GM23338 (cell line): ENCODE data around the gene TMEM135. TPM values are rescaled to one million over a fixed set of nuclear protein-coding genes. Genes with fewer than 3 reads are reported as not detected.

Experiments used
- ATAC-seq: fragments of 200-7000 bp; cut with Tn5 transposase; 3 replicates; pipeline ENCODE4 v1.9.1; 2020
- DNase-seq: peaks from one replicate; pipeline ENCODE4 v3.0.0-alpha.2; 2015; ENCODE audit warnings: low spot score
- H2AFZ ChIP-seq: fragments of 200-600 bp; sonication (generic); 2 replicates; pipeline ENCODE4 v1.8.0; 2016; ENCODE audit warnings: antibody characterized with exemption, mild to moderate bottlenecking, moderate library complexity
- H3F3A ChIP-seq: fragments of 200-600 bp; sonication (generic); replicated peaks from 2 replicates; pipeline ENCODE4 v1.8.0; 2017; ENCODE audit warnings: antibody characterized with exemption, mixed run types, low read depth
- H3K27ac ChIP-seq: fragments of 200-600 bp; sonication (generic); 2 replicates; pipeline ENCODE4 v1.6.1; 2016; ENCODE audit warnings: low read depth
- H3K27me3 ChIP-seq: fragments of 200-600 bp; sonication (generic); 2 replicates; pipeline ENCODE4 v1.8.0; 2016; ENCODE audit warnings: mild to moderate bottlenecking, mixed run types, moderate library complexity; ENCODE audit not compliant: insufficient read depth
- H3K36me3 ChIP-seq: fragments of 200-600 bp; sonication (generic); 2 replicates; pipeline ENCODE4 v1.8.0; 2016; ENCODE audit warnings: mild to moderate bottlenecking; ENCODE audit not compliant: insufficient read depth
- H3K4me1 ChIP-seq: fragments of 200-600 bp; sonication (generic); 2 replicates; pipeline ENCODE4 v1.8.0; 2016; ENCODE audit warnings: mild to moderate bottlenecking, moderate library complexity; ENCODE audit not compliant: insufficient read depth
- H3K4me2 ChIP-seq: fragments of 200-600 bp; sonication (generic); 2 replicates; pipeline ENCODE4 v1.7.1; 2017; ENCODE audit warnings: mixed run types
- H3K4me3 ChIP-seq: fragments of 200-600 bp; sonication (generic); 2 replicates; pipeline ENCODE4 v1.6.1; 2016; ENCODE audit warnings: mixed run types
- H3K79me2 ChIP-seq: fragments of 200-600 bp; sonication (generic); replicated peaks from 2 replicates; pipeline ENCODE4 v1.8.0; 2017; ENCODE audit warnings: mild to moderate bottlenecking; ENCODE audit not compliant: insufficient read depth
- H3K9me2 ChIP-seq: fragments of 200-600 bp; sonication (generic); 2 replicates; pipeline ENCODE4 v1.8.0; 2017; ENCODE audit not compliant: insufficient read depth
- H4K20me1 ChIP-seq: fragments of 200-600 bp; sonication (generic); replicated peaks from 2 replicates; pipeline ENCODE4 v1.8.0; 2017; ENCODE audit warnings: mild to moderate bottlenecking; ENCODE audit not compliant: insufficient read depth
- H3K27ac Mint-ChIP-seq: 2 replicates; pipeline ENCODE4 v1.8.0; 2020; ENCODE audit warnings: inconsistent platforms, mild to moderate bottlenecking, moderate library complexity, mixed read lengths
- H3K27me3 Mint-ChIP-seq: 3 replicates; pipeline ENCODE4 v1.8.0; 2022; ENCODE audit warnings: low read depth, mild to moderate bottlenecking, moderate library complexity, mixed read lengths, inconsistent platforms; ENCODE audit not compliant: insufficient read depth, poor library complexity
- H3K36me3 Mint-ChIP-seq: 3 replicates; pipeline ENCODE4 v1.8.0; 2021; ENCODE audit warnings: low read depth, mild to moderate bottlenecking, inconsistent platforms, moderate library complexity, mixed read lengths
- H3K4me1 Mint-ChIP-seq: 3 replicates; pipeline ENCODE4 v1.8.0; 2020; ENCODE audit warnings: mild to moderate bottlenecking, inconsistent platforms, mixed read lengths
- H3K4me3 Mint-ChIP-seq: 3 replicates; pipeline ENCODE4 v1.8.0; 2021; ENCODE audit warnings: moderate library complexity, mild to moderate bottlenecking, inconsistent platforms, mixed read lengths
- H3K9me3 Mint-ChIP-seq: 3 replicates; pipeline ENCODE4 v1.8.0; 2020; ENCODE audit warnings: moderate library complexity, mild to moderate bottlenecking, inconsistent platforms, mixed read lengths
- CREB1 ChIP-seq: fragments of 250-450 bp; sonication (Bioruptor Pico); IDR thresholded peaks from 2 replicates; pipeline ENCODE4 v1.5.0; 2020; ENCODE audit warnings: low read depth, mild to moderate bottlenecking, moderate library complexity
- CTCF ChIP-seq, 2 experiments: fragments of 200-600 bp in 1 of 2; sonication (generic) in 1 of 2; conservative IDR thresholded peaks; 2 replicates each; pipeline versions ENCODE4 v1.5.1 to v1.6.1; 2016 to 2017; ENCODE audit warnings: antibody characterized with exemption in 2 of 2, low read depth in 2 of 2, mild to moderate bottlenecking in 2 of 2, moderate library complexity in 1 of 2
- ETS1 ChIP-seq: IDR thresholded peaks from 2 replicates; pipeline ENCODE4 v1.6.1; 2016; ENCODE audit warnings: antibody characterized with exemption
- EZH2 ChIP-seq: fragments of 200-600 bp; sonication (generic); IDR thresholded peaks from one replicate; pipeline ENCODE4 v1.8.0; 2017; ENCODE audit warnings: antibody characterized with exemption, mild to moderate bottlenecking, low read depth; ENCODE audit not compliant: unreplicated experiment
- JUNB ChIP-seq: IDR thresholded peaks from one replicate; pipeline ENCODE4 v1.6.1; 2016; ENCODE audit warnings: antibody characterized with exemption; ENCODE audit not compliant: unreplicated experiment
- POLR2AphosphoS5 ChIP-seq: IDR thresholded peaks from 2 replicates; pipeline ENCODE4 v1.6.1; 2016; ENCODE audit warnings: antibody characterized with exemption, low read depth
- STAT1 ChIP-seq: IDR thresholded peaks from one replicate; pipeline ENCODE4 v1.6.1; 2016; ENCODE audit warnings: antibody characterized with exemption; ENCODE audit not compliant: unreplicated experiment
- polyA plus RNA-seq: library from polyadenylated mRNA; unstranded; fragments of >200 nt; fragmentation: Nextera tagmentation; extraction: Ambion mirVana; gene quantifications from 2 replicates; pipeline ENCODE4 v1.2.1, GENCODE V29; 2016
- total RNA-seq: library from RNA; depleted of rRNA; stranded (reverse); fragments of >200 nt; shearing (Covaris generic); gene quantifications from 2 replicates; pipeline ENCODE4 v1.2.3, GENCODE V29; 2014

The TMEM135 gene
- total and polyA plus RNA-seq, 2 experiments from 2014 or later = 23.4 to 49.9 TPM

DNA sequence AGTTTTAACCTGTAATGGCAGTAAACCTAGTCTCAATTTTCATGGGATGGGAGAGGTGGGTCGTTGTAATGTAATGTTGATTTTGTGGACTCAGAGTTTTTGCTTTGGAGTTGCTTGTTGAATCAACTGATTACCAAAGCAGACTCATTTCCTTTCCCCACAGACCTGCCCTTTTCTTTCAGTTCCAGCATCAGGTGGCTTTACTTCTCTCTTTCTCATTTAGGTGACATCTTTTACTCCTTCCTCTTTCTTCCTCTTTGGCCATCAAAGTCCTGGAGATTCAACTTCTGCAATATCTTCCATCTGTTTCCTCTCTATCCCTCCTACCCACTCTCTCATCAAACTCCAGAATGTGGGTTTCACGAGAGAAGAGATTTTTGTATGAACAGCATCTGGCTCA is 313.9 kb downstream of the TMEM135 start:
- H3K27ac ChIP-seq = no peak overlapping the region
- H3F3A ChIP-seq = no peaks in the 10 kb centered on the region
- Mint-ChIP-seq H3K4me3 (no peak overlapping the region), H3K27ac (no peak overlapping the region), H3K27me3 (no peaks in the 10 kb centered on the region), H3K4me1 (no peaks in the 10 kb centered on the region), H3K9me3 (no peaks in the 10 kb centered on the region), H3K36me3 (no peaks in the 10 kb centered on the region)
- DNase-seq = no peak
- H3K4me2 ChIP-seq = no peak overlapping the region
- H3K79me2 ChIP-seq = no peaks in the 10 kb centered on the region
- ATAC-seq = no peak
- H2AFZ ChIP-seq = no peak overlapping the region
- H3K36me3 ChIP-seq = no peaks in the 10 kb centered on the region
- no peaks in the 10 kb centered on the region for H3K9me2 ChIP-seq
- H3K4me3 ChIP-seq = no peak overlapping the region
- no peaks in the 10 kb centered on the region for H4K20me1 ChIP-seq
- no peaks in the 10 kb centered on the region for H3K4me1 ChIP-seq
- no peaks in the 10 kb centered on the region for H3K27me3 ChIP-seq
- no peak for TF ChIP-seq CTCF (conservative IDR thresholded peaks at IDR 0.05; ENCODE audit: low read depth in 2 of 2)
- no peak for TF ChIP-seq ETS1
- TF ChIP-seq JUNB = no peak
- no peak for TF ChIP-seq EZH2
- TF ChIP-seq POLR2AphosphoS5 = no peak
- TF ChIP-seq STAT1 = no peak

DNA sequence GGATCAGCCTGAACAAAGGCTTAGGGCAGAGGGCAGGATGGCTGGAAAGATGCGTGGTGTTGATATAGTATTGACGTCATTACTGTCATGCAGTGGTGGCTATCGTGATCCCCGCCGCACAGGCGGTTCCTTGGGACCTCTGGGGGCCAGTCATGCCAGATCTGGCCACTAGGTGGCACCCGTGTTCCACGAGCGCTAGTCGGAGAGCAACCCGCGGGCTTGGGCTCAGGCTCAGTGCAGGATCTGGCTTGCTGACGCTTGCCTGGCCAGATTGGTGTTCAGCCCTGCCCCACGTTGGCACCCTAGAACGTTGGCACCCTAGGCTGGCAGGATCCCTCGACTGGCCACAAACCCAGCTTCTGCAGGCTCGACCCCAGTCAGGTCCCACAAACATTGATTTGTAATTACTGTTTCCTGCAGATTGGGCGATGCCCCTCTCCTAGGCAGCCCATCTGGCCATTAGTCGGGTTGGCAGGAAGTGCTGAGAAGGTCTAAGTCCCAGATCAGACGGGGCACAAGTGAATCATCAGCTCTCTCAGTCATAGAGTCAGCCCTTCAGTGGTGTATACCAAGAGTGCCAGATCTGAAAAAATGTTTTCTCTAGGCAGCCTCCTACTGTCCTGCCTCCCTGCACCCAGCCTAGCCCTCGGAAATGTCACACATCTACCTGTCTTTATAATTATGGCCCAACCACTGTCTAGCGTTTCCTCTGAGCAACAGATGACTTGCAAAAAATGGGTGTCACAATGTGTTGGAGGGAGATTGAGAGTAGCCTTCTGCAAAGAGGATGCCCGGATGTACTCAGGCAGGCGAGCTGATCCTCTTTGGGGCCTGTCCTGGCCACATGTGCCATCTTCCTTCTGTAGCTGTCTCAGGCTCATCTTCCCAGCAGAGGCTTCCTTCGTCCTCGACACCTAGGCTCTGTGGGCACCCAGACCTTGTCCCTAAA is 315.3 kb downstream of the TMEM135 start:
- Histone ChIP-seq H3K9me2 (no peaks in the 10 kb centered on the region), H2AFZ (0 out of 2 replicates have a peak overlapping the region, but pooled peaks have one; percentile 86), H3K4me2 (no peak overlapping the region), H3K36me3 (no peaks in the 10 kb centered on the region), H3F3A (no peaks in the 10 kb centered on the region), H3K79me2 (no peaks in the 10 kb centered on the region), H3K27me3 (no peaks in the 10 kb centered on the region), H4K20me1 (no peaks in the 10 kb centered on the region), H3K27ac (no peak overlapping the region), H3K4me1 (no peaks in the 10 kb centered on the region), H3K4me3 (no peak overlapping the region)
- TF ChIP-seq ETS1 (no peak), CTCF (conservative IDR thresholded peaks at IDR 0.05; ENCODE audit: low read depth in 2 of 2) (peak; percentile 91 to 99), CREB1 (CRISPR knock-in tag) (peak; percentile 82)
- H3K4me3 Mint-ChIP-seq = no peak overlapping the region
- H3K36me3 Mint-ChIP-seq = no peaks in the 10 kb centered on the region
- no peak overlapping the region for H3K27ac Mint-ChIP-seq
- no peaks in the 10 kb centered on the region; the same call in 2 of the 3 replicates for H3K4me1 Mint-ChIP-seq
- peak; percentile 92 for DNase-seq
- H3K9me3 Mint-ChIP-seq = no peaks in the 10 kb centered on the region
- peak; percentile 98 for ATAC-seq
- H3K27me3 Mint-ChIP-seq = no peaks in the 10 kb centered on the region
